ENCODE measurements around the gene OGDH.

OGDH gene

GRCh38 chr7:44748045-44748947, 141.9 kb downstream of the OGDH start, which contains the start of gene ZMIZ2:
ZMIZ2 (plus strand) TSS chr7:44748847; CDS start chr7:44756250, 7,403 bp downstream.
- H3K4me3 ChIP-seq (ENCODE audit: low read length), result peak within 1 kb of the TSS; percentile 83
- peak; percentile 69 for DNase-seq (ENCODE audit: low read depth, low spot score)

GRCh38 chr7:44748948-44749731, 142.7 kb downstream of the OGDH start:
- DNase-seq (ENCODE audit: low read depth, low spot score), result no peak
- H3K4me3 ChIP-seq (ENCODE audit: low read length), result peak overlapping the region; percentile 83

GRCh38 chr7:44749992-44750391, 143.6 kb downstream of the OGDH start:
- peak overlapping the region; percentile 83 for H3K4me3 ChIP-seq (ENCODE audit: low read length)
- no peak for DNase-seq (ENCODE audit: low read depth, low spot score)

GRCh38 chr7:44750424-44750823, 144.0 kb downstream of the OGDH start:
- no peak overlapping the region for H3K4me3 ChIP-seq (ENCODE audit: low read length)
- DNase-seq (ENCODE audit: low read depth, low spot score), result no peak

- DNase-seq (ENCODE audit: low read depth, low spot score), result peak; percentile 23
- no peak overlapping the region for H3K4me3 ChIP-seq (ENCODE audit: low read length)
Observed at GRCh38 chr7:44750921-44751571, 144.6 kb downstream of the OGDH start.

GRCh38 chr7:44752822-44753221, 146.4 kb downstream of the OGDH start:
- no peak overlapping the region for H3K4me3 ChIP-seq (ENCODE audit: low read length)
- no peak for DNase-seq (ENCODE audit: low read depth, low spot score)

- no peak for DNase-seq (ENCODE audit: low read depth, low spot score)
- H3K4me3 ChIP-seq (ENCODE audit: low read length), result no peak overlapping the region
Observed at GRCh38 chr7:44754802-44755697, 148.6 kb downstream of the OGDH start.

- H3K4me3 ChIP-seq (ENCODE audit: low read length), result no peak overlapping the region
- DNase-seq (ENCODE audit: low read depth, low spot score), result no peak
Observed at GRCh38 chr7:44755698-44756627, 149.5 kb downstream of the OGDH start.

- H3K4me3 ChIP-seq (ENCODE audit: low read length), result no peak overlapping the region
- no peak for DNase-seq (ENCODE audit: low read depth, low spot score)
Observed at GRCh38 chr7:44756904-44757303, 150.5 kb downstream of the OGDH start.

GRCh38 chr7:44757311-44757710, 150.9 kb downstream of the OGDH start:
- H3K4me3 ChIP-seq (ENCODE audit: low read length), result no peak overlapping the region
- no peak for DNase-seq (ENCODE audit: low read depth, low spot score)

- DNase-seq (ENCODE audit: low read depth, low spot score), result no peak
Observed at GRCh38 chr7:44757739-44758138, 151.3 kb downstream of the OGDH start.

More at GRCh38 chr7:44757739-44758138, 151.3 kb downstream of the OGDH start:
- no peak overlapping the region for H3K4me3 ChIP-seq (ENCODE audit: low read length)

All from Jurkat, Clone E6-1 (cell line).